HepG2 (cell line): ENCODE results near the gene C1R. TPM values are rescaled to one million over a fixed set of nuclear protein-coding genes. Genes with fewer than 3 reads are reported as not detected.

Experiments used
- ARID4A ChIP-seq: sonication (generic); formaldehyde crosslinking; IDR thresholded peaks from 2 replicates; pipeline ENCODE4 v1.5.0; 2020; ENCODE audit warnings: mild to moderate bottlenecking, missing genetic modification reagents, borderline replicate concordance
- CEBPB ChIP-seq: IDR thresholded peaks from 2 replicates; pipeline ENCODE4 v1.6.1; 2011; ENCODE audit warnings: low read depth, low read length, improper control_type of control experiment, borderline replicate concordance
- HNF4A ChIP-seq: sonication (generic); formaldehyde crosslinking; IDR thresholded peaks from 2 replicates; pipeline ENCODE4 v1.4.0; 2020; ENCODE audit warnings: missing genetic modification reagents
- IRF1 ChIP-seq: sonication (generic); formaldehyde crosslinking; IDR thresholded peaks from 2 replicates; pipeline ENCODE4 v1.4.0; 2020; ENCODE audit warnings: low read depth, mild to moderate bottlenecking, missing genetic modification reagents
- MBD4 ChIP-seq: IDR thresholded peaks from 2 replicates; pipeline ENCODE4 v1.6.1; 2012; ENCODE audit warnings: low read length, inconsistent platforms, borderline replicate concordance
- MTF2 ChIP-seq: sonication (generic); formaldehyde crosslinking; IDR thresholded peaks from 2 replicates; pipeline ENCODE4 v1.5.0; 2020; ENCODE audit warnings: missing genetic modification reagents, borderline replicate concordance
- PHF8 ChIP-seq: sonication (generic); formaldehyde crosslinking; IDR thresholded peaks from 2 replicates; pipeline ENCODE4 v1.5.0; 2020; ENCODE audit warnings: missing genetic modification reagents
- POLR2G ChIP-seq: fragments of 200-400 bp; formaldehyde crosslinking; IDR thresholded peaks from 2 replicates; pipeline ENCODE4 v1.6.1; 2018; ENCODE audit warnings: mild to moderate bottlenecking, low read depth, low read length, moderate library complexity
- SCMH1 ChIP-seq: sonication (generic); formaldehyde crosslinking; IDR thresholded peaks from 2 replicates; pipeline ENCODE4 v1.9.0; 2021; ENCODE audit warnings: missing genetic modification reagents, mild to moderate bottlenecking, borderline replicate concordance
- SOX6 ChIP-seq, 2 experiments: fragments of 450-650 bp in 1 of 2; sonication (generic) in 1 of 2; formaldehyde crosslinking in 1 of 2; IDR thresholded peaks; 2 replicates each; pipeline versions ENCODE4 v1.4.0 to v1.6.1; 2017 to 2020; ENCODE audit warnings: antibody characterized with exemption in 1 of 2, mild to moderate bottlenecking in 1 of 2, missing genetic modification reagents in 1 of 2
- SRSF1 ChIP-seq: fragments of 200-400 bp; formaldehyde crosslinking; optimal IDR thresholded peaks from 2 replicates; pipeline ENCODE3; 2017; ENCODE audit warnings: mild to moderate bottlenecking, low read depth, low read length, moderate library complexity
- ZC3H4 ChIP-seq: sonication (generic); formaldehyde crosslinking; IDR thresholded peaks from 2 replicates; pipeline ENCODE4 v1.4.0; 2020; ENCODE audit warnings: missing genetic modification reagents, borderline replicate concordance
- ZNF589 ChIP-seq: sonication (generic); formaldehyde crosslinking; conservative IDR thresholded peaks from 2 replicates; pipeline ENCODE4 v1.8.0; 2022; ENCODE audit warnings: mild to moderate bottlenecking, moderate library complexity, missing genetic modification reagents
- ZNF816 ChIP-seq: sonication (generic); formaldehyde crosslinking; IDR thresholded peaks from 2 replicates; pipeline ENCODE4 v1.8.0; 2022; ENCODE audit warnings: missing genetic modification reagents, mild to moderate bottlenecking, borderline replicate concordance
- polyA plus RNA-seq, 8 experiments: library from polyadenylated mRNA; depleted of rRNA in 3 of 8; stranded (reverse) in 7 of 8; unstranded in 1 of 8; fragments of >200 nt; fragmentation: Illumina TruSeq in 4 of 8; extraction: Trizol in 4 of 8; gene quantifications; 2 replicates each; pipeline versions ENCODE4 v1.2.1 to v1.2.3, GENCODE V29; 2011 to 2016; ENCODE audit warnings: low read depth in 4 of 8, missing spikeins in 1 of 8, mixed read lengths in 1 of 8; ENCODE audit not compliant: insufficient read depth in 1 of 8
- total RNA-seq, 5 experiments: library from RNA; depleted of rRNA; stranded (reverse); fragments of >200 nt; fragmentation: Illumina TruSeq; extraction: Trizol; gene quantifications; 2 replicates each; pipeline ENCODE4 v1.2.3, GENCODE V29; 2016; ENCODE audit warnings: low read depth in 1 of 5
- TF ChIP-seq, protein P1 (sequence below): sonication (generic); formaldehyde crosslinking; IDR thresholded peaks from 2 replicates; pipeline ENCODE4 v1.4.0; 2020; ENCODE audit warnings: low read depth, mild to moderate bottlenecking, missing genetic modification reagents
- TF ChIP-seq, protein P2 (sequence below): sonication (generic); formaldehyde crosslinking; IDR thresholded peaks from 2 replicates; pipeline ENCODE4 v1.5.0; 2020; ENCODE audit warnings: missing genetic modification reagents, mild to moderate bottlenecking, borderline replicate concordance
- TF ChIP-seq, protein P3 (sequence below): sonication (generic); formaldehyde crosslinking; IDR thresholded peaks from 2 replicates; pipeline ENCODE4 v1.4.0; 2020; ENCODE audit warnings: missing genetic modification reagents, borderline replicate concordance

Gene C1R
- total and polyA plus RNA-seq, 2 of the 13 experiments (the other 11 are each of a cell fraction or from before 2014, with no cell fraction given) = 3.5 to 6.5 TPM

DNA sequence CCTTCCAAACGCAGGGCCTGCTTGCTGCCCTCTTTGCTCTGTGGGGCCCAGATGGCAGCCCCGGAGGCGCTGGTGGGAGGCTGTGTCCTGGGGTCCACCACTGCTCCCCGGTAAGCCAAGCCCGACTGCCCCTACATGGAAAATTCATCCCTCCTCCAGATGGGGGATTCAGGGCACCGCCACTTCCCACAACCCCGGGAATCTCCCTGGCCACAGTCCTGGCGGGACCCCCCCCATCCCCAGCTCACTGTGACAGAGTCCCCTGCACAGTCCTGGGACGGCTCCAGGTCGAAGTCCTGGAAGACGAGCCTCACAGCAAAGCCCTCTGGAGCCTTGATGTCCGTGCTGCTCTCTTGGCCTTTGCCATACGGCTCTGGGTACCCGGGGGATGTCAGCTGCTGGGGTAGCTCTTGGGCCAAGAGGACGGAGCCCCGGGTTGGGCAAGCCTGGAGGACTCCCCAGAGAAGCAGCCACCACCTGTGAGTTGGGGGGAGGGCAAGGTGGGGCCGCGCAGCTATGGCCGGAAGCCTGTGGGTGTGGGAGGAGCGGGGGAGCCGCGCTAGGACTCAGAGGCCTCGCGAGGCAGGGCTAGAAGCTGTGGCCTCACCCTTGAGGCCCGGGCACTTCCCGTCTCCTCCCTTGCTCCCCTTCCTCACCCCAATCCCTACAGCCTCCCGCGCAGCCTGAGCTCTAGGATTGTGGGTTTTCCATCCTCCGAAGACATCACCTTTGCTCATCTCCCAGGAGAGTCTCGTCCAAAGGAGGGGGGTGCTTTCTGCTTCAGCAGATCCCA lies 16.0 kb upstream of the C1R start (continued):
- TF ChIP-seq, protein P1, sequence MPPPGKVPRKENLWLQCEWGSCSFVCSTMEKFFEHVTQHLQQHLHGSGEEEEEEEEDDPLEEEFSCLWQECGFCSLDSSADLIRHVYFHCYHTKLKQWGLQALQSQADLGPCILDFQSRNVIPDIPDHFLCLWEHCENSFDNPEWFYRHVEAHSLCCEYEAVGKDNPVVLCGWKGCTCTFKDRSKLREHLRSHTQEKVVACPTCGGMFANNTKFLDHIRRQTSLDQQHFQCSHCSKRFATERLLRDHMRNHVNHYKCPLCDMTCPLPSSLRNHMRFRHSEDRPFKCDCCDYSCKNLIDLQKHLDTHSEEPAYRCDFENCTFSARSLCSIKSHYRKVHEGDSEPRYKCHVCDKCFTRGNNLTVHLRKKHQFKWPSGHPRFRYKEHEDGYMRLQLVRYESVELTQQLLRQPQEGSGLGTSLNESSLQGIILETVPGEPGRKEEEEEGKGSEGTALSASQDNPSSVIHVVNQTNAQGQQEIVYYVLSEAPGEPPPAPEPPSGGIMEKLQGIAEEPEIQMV (CRISPR knock-in tag) = 0 out of 2 replicates have a peak, but pooled peaks have one; percentile 16
- TF ChIP-seq ZC3H4 (CRISPR knock-in tag) = peak; percentile 73; the same call in 1 of the 2 replicates
- no peak for TF ChIP-seq SCMH1 (CRISPR knock-in tag)
- no peak for TF ChIP-seq CEBPB
- TF ChIP-seq POLR2G = peak; percentile 86
- no peak for TF ChIP-seq MBD4
- peak; percentile 69 for TF ChIP-seq SRSF1
- TF ChIP-seq, protein P2, sequence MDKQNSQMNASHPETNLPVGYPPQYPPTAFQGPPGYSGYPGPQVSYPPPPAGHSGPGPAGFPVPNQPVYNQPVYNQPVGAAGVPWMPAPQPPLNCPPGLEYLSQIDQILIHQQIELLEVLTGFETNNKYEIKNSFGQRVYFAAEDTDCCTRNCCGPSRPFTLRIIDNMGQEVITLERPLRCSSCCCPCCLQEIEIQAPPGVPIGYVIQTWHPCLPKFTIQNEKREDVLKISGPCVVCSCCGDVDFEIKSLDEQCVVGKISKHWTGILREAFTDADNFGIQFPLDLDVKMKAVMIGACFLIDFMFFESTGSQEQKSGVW = no peak
- no peak for TF ChIP-seq ZNF589 (CRISPR knock-in tag)
- peak; percentile 68 for TF ChIP-seq HNF4A (CRISPR knock-in tag)
- peak; percentile 80 for TF ChIP-seq PHF8 (CRISPR knock-in tag)
- peak; percentile 42; the same call in 1 of the 2 replicates for TF ChIP-seq IRF1 (CRISPR knock-in tag)
- TF ChIP-seq MTF2 (CRISPR knock-in tag) = no peak
- TF ChIP-seq ARID4A = peak; percentile 81
- TF ChIP-seq ZNF816 = 0 out of 2 replicates have a peak, but pooled peaks have one; percentile 38
- TF ChIP-seq, protein P3, sequence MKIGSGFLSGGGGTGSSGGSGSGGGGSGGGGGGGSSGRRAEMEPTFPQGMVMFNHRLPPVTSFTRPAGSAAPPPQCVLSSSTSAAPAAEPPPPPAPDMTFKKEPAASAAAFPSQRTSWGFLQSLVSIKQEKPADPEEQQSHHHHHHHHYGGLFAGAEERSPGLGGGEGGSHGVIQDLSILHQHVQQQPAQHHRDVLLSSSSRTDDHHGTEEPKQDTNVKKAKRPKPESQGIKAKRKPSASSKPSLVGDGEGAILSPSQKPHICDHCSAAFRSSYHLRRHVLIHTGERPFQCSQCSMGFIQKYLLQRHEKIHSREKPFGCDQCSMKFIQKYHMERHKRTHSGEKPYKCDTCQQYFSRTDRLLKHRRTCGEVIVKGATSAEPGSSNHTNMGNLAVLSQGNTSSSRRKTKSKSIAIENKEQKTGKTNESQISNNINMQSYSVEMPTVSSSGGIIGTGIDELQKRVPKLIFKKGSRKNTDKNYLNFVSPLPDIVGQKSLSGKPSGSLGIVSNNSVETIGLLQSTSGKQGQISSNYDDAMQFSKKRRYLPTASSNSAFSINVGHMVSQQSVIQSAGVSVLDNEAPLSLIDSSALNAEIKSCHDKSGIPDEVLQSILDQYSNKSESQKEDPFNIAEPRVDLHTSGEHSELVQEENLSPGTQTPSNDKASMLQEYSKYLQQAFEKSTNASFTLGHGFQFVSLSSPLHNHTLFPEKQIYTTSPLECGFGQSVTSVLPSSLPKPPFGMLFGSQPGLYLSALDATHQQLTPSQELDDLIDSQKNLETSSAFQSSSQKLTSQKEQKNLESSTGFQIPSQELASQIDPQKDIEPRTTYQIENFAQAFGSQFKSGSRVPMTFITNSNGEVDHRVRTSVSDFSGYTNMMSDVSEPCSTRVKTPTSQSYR (CRISPR knock-in tag) = peak; percentile 91
- TF ChIP-seq SOX6 (IDR thresholded peaks at IDR 0.05) = no peak
- peak; percentile 27; the same call in 1 of the 2 replicates for TF ChIP-seq SOX6 (CRISPR knock-in tag; IDR thresholded peaks at IDR 0.05)
